ENCODE measurements around the gene FILIP1.

FILIP1 gene

DNA sequence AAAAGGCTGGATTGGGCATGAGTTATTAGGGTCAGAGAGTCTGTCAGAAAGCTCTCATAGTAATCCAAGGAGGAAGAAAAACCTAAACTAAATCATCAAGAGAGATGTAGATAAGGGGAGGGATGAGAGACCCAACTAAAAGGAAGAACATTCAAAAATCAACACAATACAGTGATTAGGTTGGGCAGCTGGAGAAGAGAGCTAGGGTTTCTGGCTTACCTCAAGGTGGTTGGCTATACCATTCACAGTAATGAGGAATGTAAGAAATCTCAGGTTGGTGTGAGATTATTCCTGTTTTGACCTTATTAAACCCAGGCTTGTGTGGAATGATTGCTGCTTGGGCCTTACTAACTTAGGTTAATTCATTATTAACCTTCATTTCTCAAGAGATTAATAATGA, 243.8 kb downstream of the FILIP1 start:
- no peak for DNase-seq

DNA sequence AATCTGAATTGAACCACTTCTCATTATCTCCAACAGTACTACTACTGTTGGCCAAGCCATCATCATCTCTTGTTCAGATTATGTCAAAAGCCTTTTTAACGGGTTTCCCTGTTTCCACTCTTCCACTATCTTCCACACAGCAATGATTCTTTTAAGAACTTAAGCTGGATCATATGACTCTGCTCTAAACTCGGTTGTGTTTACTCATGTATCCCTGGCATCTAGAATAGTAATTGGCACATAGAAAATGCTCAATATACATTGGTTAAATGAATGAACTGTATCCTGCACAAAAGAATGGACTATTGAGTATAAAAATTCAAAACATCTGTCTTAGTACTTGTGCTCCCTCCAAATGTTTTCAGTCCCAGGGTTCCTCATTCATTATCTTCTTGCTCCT, 247.2 kb downstream of the FILIP1 start:
- no peak for DNase-seq

DNA sequence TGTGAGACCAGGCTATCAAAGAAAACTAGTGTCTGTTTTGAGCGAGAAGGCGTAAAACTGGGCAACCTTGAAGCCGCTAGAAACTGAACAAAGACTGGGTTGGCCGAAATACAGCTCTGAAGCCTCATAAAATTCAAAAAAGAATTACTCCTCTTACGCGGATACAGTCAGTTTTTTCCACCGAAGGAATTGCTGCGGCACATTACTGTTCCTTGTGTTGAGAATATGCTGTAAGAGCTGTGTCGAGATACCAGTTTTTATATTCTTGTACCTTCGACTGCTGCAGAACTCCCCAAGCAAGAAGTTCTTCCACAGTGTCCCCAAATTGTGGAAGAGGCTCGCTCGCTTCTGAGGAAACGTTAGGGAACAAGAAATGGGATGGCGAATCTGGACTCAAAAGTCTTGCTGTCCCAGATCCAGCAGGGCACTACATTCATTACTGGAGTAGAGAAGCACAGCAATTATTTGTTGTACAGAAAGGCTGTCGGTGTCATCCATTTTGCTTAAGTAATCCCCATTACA, 249.5 kb downstream of the FILIP1 start:
- no peak for DNase-seq

DNA sequence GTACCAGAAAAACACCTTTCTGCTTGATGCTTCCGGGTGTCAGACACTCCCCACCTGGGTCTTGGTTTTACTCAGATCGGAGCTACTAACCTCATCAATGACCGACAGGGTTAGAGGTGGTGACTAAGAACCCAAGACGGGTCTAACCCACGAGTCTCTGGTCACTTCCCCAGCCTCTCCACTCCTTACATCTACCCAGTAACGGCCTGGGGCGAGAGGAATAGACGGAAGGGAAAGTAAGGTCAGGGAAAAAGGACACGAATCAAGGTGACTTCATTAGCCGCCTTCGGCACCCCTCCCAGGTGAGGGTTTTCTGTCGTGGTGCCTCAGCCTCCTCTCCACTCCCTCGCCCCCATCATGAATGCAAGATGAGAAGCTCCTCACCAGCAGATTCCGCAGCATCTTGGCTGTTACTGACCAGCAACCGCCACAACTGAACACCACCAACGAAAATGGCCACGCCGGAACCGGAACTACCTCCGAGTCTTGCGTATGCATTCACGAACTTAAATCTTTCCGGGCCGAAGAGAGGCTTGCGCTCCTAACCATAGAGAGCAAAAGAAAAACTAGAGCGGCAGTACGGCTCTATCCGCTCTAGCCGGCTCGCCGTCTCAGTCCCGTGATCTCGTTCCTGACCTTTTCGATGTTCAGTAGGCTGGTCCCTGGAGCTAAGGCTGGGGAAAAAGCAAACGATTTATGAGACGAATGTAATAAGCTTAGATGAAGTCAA, 250.1 kb downstream of the FILIP1 start, which contains the start of gene COX7A2:
TSS of gene COX7A2 (minus strand) at position 469 of the 730 bp plus-strand sequence. CDS start at position 402, 67 bp downstream.
- DNase-seq, result peak; percentile 97

All from eye (tissue), 1 donor.